ENCODE data around the gene PCTP.

GRCh38 chr17:55793272-55793671, 42.4 kb downstream of the PCTP start:
- TF ChIP-seq CTCF (IDR thresholded peaks at IDR 0.05; ENCODE audit: low read length) (no peak), EZH2 (IDR thresholded peaks at IDR 0.05; ENCODE audit: borderline replicate concordance, low read length) (no peak)

All from OCI-LY1 (cell line).